Fibroblast of skin of right quadriceps (primary cell): ENCODE data around the gene AK1.

Source experiments
- DNase-seq: peaks from one replicate; pipeline ENCODE4 v3.0.0-alpha.2; 2013

AK1 gene

GRCh38 chr9:127877566-127877998 is at the start of gene AK1:
AK1 (minus strand) TSS chr9:127877675; CDS start chr9:127874617, 3,058 bp downstream.
- DNase-seq: peak; percentile 55

- no peak for DNase-seq
Observed at GRCh38 chr9:127926906-127927200, 49.4 kb upstream of the AK1 start.

GRCh38 chr9:127925959-127926905 is 48.8 kb upstream of the AK1 start:
- DNase-seq: no peak

- DNase-seq: no peak
Observed at GRCh38 chr9:127924736-127925444, 47.4 kb upstream of the AK1 start.

- DNase-seq: peak; percentile 94
Observed at GRCh38 chr9:127923771-127924170, 46.3 kb upstream of the AK1 start.

- DNase-seq: no peak
Observed at GRCh38 chr9:127923046-127923445, 45.6 kb upstream of the AK1 start.

GRCh38 chr9:127921557-127922120 is 44.2 kb upstream of the AK1 start:
- peak; percentile 48 for DNase-seq

GRCh38 chr9:127920794-127921193 is 43.3 kb upstream of the AK1 start:
- no peak for DNase-seq

GRCh38 chr9:127919253-127919815 is 41.9 kb upstream of the AK1 start:
- peak; percentile 98 for DNase-seq

GRCh38 chr9:127918183-127919107 is 41.0 kb upstream of the AK1 start:
- no peak for DNase-seq

GRCh38 chr9:127917603-127918002 is 40.1 kb upstream of the AK1 start:
- no peak for DNase-seq

GRCh38 chr9:127916720-127917581 is 39.5 kb upstream of the AK1 start, which contains the start of gene ST6GALNAC4:
ST6GALNAC4 (minus strand) TSS chr9:127917041; CDS start chr9:127916419, 622 bp downstream.
- DNase-seq: peak; percentile 90

GRCh38 chr9:127915801-127916719 is 38.6 kb upstream of the AK1 start:
- no peak for DNase-seq

GRCh38 chr9:127915325-127915752 is 37.9 kb upstream of the AK1 start:
- DNase-seq: no peak

- DNase-seq: no peak
Observed at GRCh38 chr9:127913682-127914081, 36.2 kb upstream of the AK1 start.

- no peak for DNase-seq
Observed at GRCh38 chr9:127912882-127913281, 35.4 kb upstream of the AK1 start.

GRCh38 chr9:127912296-127912695 is 34.8 kb upstream of the AK1 start:
- DNase-seq: no peak

GRCh38 chr9:127910613-127911205 is 33.2 kb upstream of the AK1 start:
- no peak for DNase-seq

- no peak for DNase-seq
Observed at GRCh38 chr9:127909839-127910273, 32.4 kb upstream of the AK1 start.

GRCh38 chr9:127908660-127908926 is 31.1 kb upstream of the AK1 start:
- no peak for DNase-seq
